Endothelial cell of umbilical vein (primary cell): ENCODE results near the gene ZSCAN1. TPM values are rescaled to one million over a fixed set of nuclear protein-coding genes. Genes with fewer than 3 reads are reported as not detected.

Source experiments
- BruUV-seq: library from RNA; stranded (reverse); fragments of 400-500 nt; replicated peaks from 2 replicates; lab custom pipeline; 2021; lab: Mats Ljungman, UMichigan
- CTCF ChIA-PET: fragments of 300-600, 350-600 bp; sonication (Branson Sonifier 250); formaldehyde crosslinking; loops from one replicate; lab custom pipeline; 2021; ENCODE audit warnings: antibody characterized with exemption, inconsistent platforms; lab: Charles Lee
- POLR2A ChIA-PET: fragments of 300-600, 350-600 bp; sonication (Branson Sonifier 250); formaldehyde crosslinking; loops from one replicate; lab custom pipeline; 2021; ENCODE audit warnings: antibody characterized with exemption, inconsistent platforms; lab: Charles Lee
- DNase-seq: peaks from one replicate; pipeline ENCODE4 v3.0.0-alpha.2; 2011; ENCODE audit warnings: low read depth, low spot score
- FAIRE-seq: peaks from 2 replicates; lab custom pipeline; 2011; peaks lifted over from hg19 to GRCh38; lab: Jason Lieb, UNC
- H2AFZ ChIP-seq: 2 replicates; pipeline ENCODE4 v1.6.0; 2012; ENCODE audit warnings: low read depth, low read length, control low read depth, inconsistent platforms
- H3K27ac ChIP-seq: 2 replicates; pipeline ENCODE4 v1.5.1; 2011; ENCODE audit warnings: low read depth, mild to moderate bottlenecking, control low read depth, low read length, moderate library complexity; ENCODE audit not compliant: insufficient read depth
- H3K27me3 ChIP-seq, 2 experiments: 2 replicates each; pipeline versions ENCODE4 v1.6.0 to v1.6.1; 2011; ENCODE audit warnings: low read length in 2 of 2, mixed read lengths in 1 of 2; ENCODE audit not compliant: control insufficient read depth in 2 of 2, insufficient read depth in 2 of 2
- H3K36me3 ChIP-seq, 2 experiments: 2 replicates in 1 of 2; 3 replicates in 1 of 2; pipeline ENCODE4 v1.5.1; 2011; ENCODE audit warnings: low read length in 2 of 2, mild to moderate bottlenecking in 1 of 2, moderate library complexity in 1 of 2; ENCODE audit not compliant: control insufficient read depth in 2 of 2, insufficient read depth in 2 of 2; ENCODE audit errors: extremely low read depth in 1 of 2
- H3K4me1 ChIP-seq: 3 replicates; pipeline ENCODE4 v1.5.1; 2011; ENCODE audit warnings: mild to moderate bottlenecking, low read length; ENCODE audit not compliant: control insufficient read depth, insufficient read depth; ENCODE audit errors: extremely low read depth
- H3K4me2 ChIP-seq: 2 replicates; pipeline ENCODE4 v1.6.1; 2011; ENCODE audit warnings: low read length, control low read depth, mixed read lengths; ENCODE audit not compliant: insufficient read depth
- H3K4me3 ChIP-seq, 3 experiments: fragments of 200-600 bp in 1 of 3; sonication (generic), shearing (Covaris generic) in 1 of 3; replicated peaks in 1 of 3; 2 replicates each; pipeline ENCODE4 v1.5.1; 2011 to 2016; ENCODE audit warnings: control low read depth in 3 of 3, low read length in 3 of 3, mild to moderate bottlenecking in 2 of 3, inconsistent platforms in 1 of 3, low read depth in 1 of 3, moderate library complexity in 1 of 3; ENCODE audit not compliant: insufficient read depth in 1 of 3
- H3K79me2 ChIP-seq: 2 replicates; pipeline ENCODE4 v1.6.0; 2012; ENCODE audit warnings: low read length, inconsistent platforms; ENCODE audit not compliant: control insufficient read depth, insufficient read depth
- H3K9ac ChIP-seq: replicated peaks from 2 replicates; pipeline ENCODE3; 2011; ENCODE audit warnings: low read length, control low read depth; ENCODE audit not compliant: insufficient read depth; ENCODE audit errors: extremely low read depth
- H3K9me1 ChIP-seq: replicated peaks from 3 replicates; pipeline ENCODE4 v1.6.0; 2011; ENCODE audit warnings: mild to moderate bottlenecking, low read length; ENCODE audit not compliant: control insufficient read depth, insufficient read depth; ENCODE audit errors: extremely low read depth
- H3K9me3 ChIP-seq: replicated peaks from 2 replicates; pipeline ENCODE4 v1.5.1; 2012; ENCODE audit warnings: low read length, inconsistent platforms; ENCODE audit not compliant: control insufficient read depth, insufficient read depth
- H4K20me1 ChIP-seq: replicated peaks from 2 replicates; pipeline ENCODE3; 2011; ENCODE audit warnings: mild to moderate bottlenecking, low read length; ENCODE audit not compliant: control insufficient read depth, insufficient read depth; ENCODE audit errors: extremely low read depth
- EZH2 ChIP-seq: IDR thresholded peaks from 2 replicates; pipeline ENCODE4 v1.6.1; 2012; ENCODE audit warnings: borderline replicate concordance, low read depth, mild to moderate bottlenecking, moderate library complexity, low read length, inconsistent platforms; ENCODE audit not compliant: severe bottlenecking
- FOS ChIP-seq: IDR thresholded peaks from 2 replicates; pipeline ENCODE4 v1.6.1; 2011; ENCODE audit warnings: mild to moderate bottlenecking, low read length, moderate library complexity, borderline replicate concordance; ENCODE audit not compliant: insufficient read depth
- GATA2 ChIP-seq: IDR thresholded peaks from 2 replicates; pipeline ENCODE4 v1.7.0; 2011; ENCODE audit warnings: low read depth, mild to moderate bottlenecking, moderate library complexity, mixed read lengths, low read length; ENCODE audit not compliant: insufficient read length, insufficient read depth
- JUN ChIP-seq: IDR thresholded peaks from 2 replicates; pipeline ENCODE4 v1.6.1; 2011; ENCODE audit warnings: borderline replicate concordance, low read depth; ENCODE audit not compliant: insufficient read length, insufficient read depth
- MYC ChIP-seq: IDR thresholded peaks from one replicate; pipeline ENCODE4 v1.6.1; 2011; ENCODE audit warnings: mild to moderate bottlenecking, low read depth, low read length
- POLR2A ChIP-seq: IDR thresholded peaks from 2 replicates; pipeline ENCODE4 v1.6.1; 2012; ENCODE audit warnings: low read depth, mild to moderate bottlenecking, control low read depth, low read length
- POLR2AphosphoS5 ChIP-seq: IDR thresholded peaks from 2 replicates; pipeline ENCODE4 v1.6.1; 2012; ENCODE audit warnings: low read depth, mild to moderate bottlenecking, control low read depth, low read length, moderate library complexity; ENCODE audit not compliant: insufficient read depth
- dilution Hi-C: fragments of 300-500 bp; cut with MboI; formaldehyde crosslinking; loops from one replicate; pipeline ENCODE4 v1.15.0; 2019; ENCODE audit warnings: low sequenced_read_pairs; ENCODE audit not compliant: extremely low pct_ligation_motif_present
- intact Hi-C: fragments of 100-400 bp; cut with micrococcal nuclease; formaldehyde crosslinking; loops from one replicate; pipeline ENCODE4 v1.10.0; 2022
- polyA plus RNA-seq, 4 experiments: library from polyadenylated mRNA; depleted of rRNA in 3 of 4; stranded (reverse) in 3 of 4; unstranded in 1 of 4; fragments of >200 nt; gene quantifications; 2 replicates each; pipeline versions ENCODE4 v1.2.1 to v1.2.3, GENCODE V29; 2011 to 2012; ENCODE audit warnings: missing spikeins in 1 of 4
- total RNA-seq: library from RNA; stranded (reverse); gene quantifications from 2 replicates; pipeline ENCODE4 v1.2.3, GENCODE V29; 2021
- TF ChIP-seq, protein P1 (sequence below), 2 donors: IDR thresholded peaks; 1 replicate in 1 of 2; 2 replicates in 1 of 2; pipeline ENCODE4 v1.5.1; 2011; ENCODE audit warnings: low read length in 2 of 2, mild to moderate bottlenecking in 2 of 2, moderate library complexity in 2 of 2, control low read depth in 1 of 2, inconsistent platforms in 1 of 2, low read depth in 1 of 2; ENCODE audit not compliant: insufficient read depth in 1 of 2; ENCODE audit errors: extremely low read depth in 1 of 2
- TF ChIP-seq, protein P2 (sequence below): IDR thresholded peaks from 2 replicates; pipeline ENCODE4 v1.6.1; 2011; ENCODE audit not compliant: insufficient read depth, insufficient read length

ZSCAN1 gene
- total and polyA plus RNA-seq, 2 donors (not counting 3 experiments of a cell fraction or from before 2014, with no cell fraction given) = 0.10 TPM; not detected in 1

DNA sequence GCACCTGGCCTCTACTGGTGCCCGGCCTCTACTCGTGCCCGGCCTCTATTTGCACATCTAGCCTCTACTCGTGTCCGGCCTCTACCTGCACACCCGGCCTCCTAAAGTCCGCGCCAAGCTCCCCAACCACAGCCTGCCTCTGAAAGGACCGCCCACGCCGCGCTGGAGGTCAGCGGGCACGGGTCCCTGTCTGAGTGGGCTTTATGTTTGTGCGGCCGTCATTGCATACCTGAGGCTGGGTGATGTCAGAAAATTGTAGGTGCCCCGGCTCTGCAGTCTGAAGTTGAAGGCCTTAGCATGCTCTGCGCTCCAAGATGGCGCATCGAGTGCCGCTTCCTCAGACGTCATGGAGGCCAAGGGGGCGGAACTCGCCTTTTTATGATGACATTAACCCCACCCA, 26.4 kb downstream of the ZSCAN1 start:
- H3K4me2 ChIP-seq = no peak overlapping the region

DNA sequence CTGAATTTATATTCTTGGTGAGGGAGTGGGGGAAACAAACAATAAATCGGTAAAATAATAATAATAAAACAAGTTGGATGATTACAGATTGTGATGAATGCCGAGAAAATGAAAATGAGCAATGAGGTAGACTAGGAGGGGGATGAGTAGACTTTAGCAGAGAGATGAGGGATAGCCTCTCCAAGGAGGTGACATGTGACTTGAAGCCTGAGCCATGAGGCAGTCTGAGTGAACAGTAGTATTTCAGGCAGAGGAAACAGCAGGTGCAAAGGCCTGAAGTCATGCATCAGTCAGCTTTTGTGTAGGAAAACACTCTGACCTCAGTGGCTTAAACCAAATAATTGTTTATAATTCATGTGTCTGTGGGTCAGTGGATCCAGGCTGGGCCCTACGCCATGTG, 29.9 kb downstream of the ZSCAN1 start:
- no peak overlapping the region for H3K4me3 ChIP-seq

More for the DNA sequence above, 26.4 kb downstream of the ZSCAN1 start:
- H3K9me3 ChIP-seq = no peaks in the 10 kb centered on the region
- no TSS peak for BruUV-seq
- TF ChIP-seq POLR2AphosphoS5 (no peak), GATA2 (no peak), FOS (no peak), MYC (no peak), POLR2A (no peak), JUN (no peak)
- no peak overlapping the region for H3K4me3 ChIP-seq
- no peaks in the 10 kb centered on the region for H3K27me3 ChIP-seq
- no peaks in the 10 kb centered on the region for H3K79me2 ChIP-seq
- dilution Hi-C loops (no loop called here), intact Hi-C loops (no loop called here)
- ChIA-PET POLR2A (no interaction called here), CTCF (no interaction called here)
- FAIRE-seq = no peak
- H4K20me1 ChIP-seq = no peaks in the 10 kb centered on the region
- H3K27ac ChIP-seq = no peak overlapping the region
- no peaks in the 10 kb centered on the region for H3K9me1 ChIP-seq
- H3K36me3 ChIP-seq = no peaks in the 10 kb centered on the region
- no peak for DNase-seq
- H3K4me1 ChIP-seq = no peaks in the 10 kb centered on the region
- H2AFZ ChIP-seq = no peak overlapping the region
- no peak overlapping the region for H3K9ac ChIP-seq

More for the DNA sequence above, 29.9 kb downstream of the ZSCAN1 start:
- dilution Hi-C loops (no loop called here), intact Hi-C loops (no loop called here)
- Histone ChIP-seq H2AFZ (no peak overlapping the region), H3K27ac (no peak overlapping the region), H4K20me1 (no peaks in the 10 kb centered on the region), H3K9ac (no peak overlapping the region), H3K9me1 (no peaks in the 10 kb centered on the region), H3K36me3 (no peaks in the 10 kb centered on the region), H3K4me2 (no peak overlapping the region), H3K4me1 (no peaks in the 10 kb centered on the region), H3K79me2 (no peaks in the 10 kb centered on the region), H3K27me3 (no peaks in the 10 kb centered on the region), H3K9me3 (peaks cover 9% of the 10 kb centered on the region)
- no peak for FAIRE-seq
- no peak for DNase-seq
- TF ChIP-seq POLR2A (no peak), POLR2AphosphoS5 (no peak), JUN (no peak), MYC (no peak), GATA2 (no peak), EZH2 (no peak), FOS (no peak)
- TF ChIP-seq, protein P1, sequence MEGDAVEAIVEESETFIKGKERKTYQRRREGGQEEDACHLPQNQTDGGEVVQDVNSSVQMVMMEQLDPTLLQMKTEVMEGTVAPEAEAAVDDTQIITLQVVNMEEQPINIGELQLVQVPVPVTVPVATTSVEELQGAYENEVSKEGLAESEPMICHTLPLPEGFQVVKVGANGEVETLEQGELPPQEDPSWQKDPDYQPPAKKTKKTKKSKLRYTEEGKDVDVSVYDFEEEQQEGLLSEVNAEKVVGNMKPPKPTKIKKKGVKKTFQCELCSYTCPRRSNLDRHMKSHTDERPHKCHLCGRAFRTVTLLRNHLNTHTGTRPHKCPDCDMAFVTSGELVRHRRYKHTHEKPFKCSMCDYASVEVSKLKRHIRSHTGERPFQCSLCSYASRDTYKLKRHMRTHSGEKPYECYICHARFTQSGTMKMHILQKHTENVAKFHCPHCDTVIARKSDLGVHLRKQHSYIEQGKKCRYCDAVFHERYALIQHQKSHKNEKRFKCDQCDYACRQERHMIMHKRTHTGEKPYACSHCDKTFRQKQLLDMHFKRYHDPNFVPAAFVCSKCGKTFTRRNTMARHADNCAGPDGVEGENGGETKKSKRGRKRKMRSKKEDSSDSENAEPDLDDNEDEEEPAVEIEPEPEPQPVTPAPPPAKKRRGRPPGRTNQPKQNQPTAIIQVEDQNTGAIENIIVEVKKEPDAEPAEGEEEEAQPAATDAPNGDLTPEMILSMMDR (IDR thresholded peaks at IDR 0.05; ENCODE audit: extremely low read depth in 1 of 2, insufficient read depth in 1 of 2, low read depth in 1 of 2, low read length in 2 of 2) = no peak
- TF ChIP-seq, protein P2, sequence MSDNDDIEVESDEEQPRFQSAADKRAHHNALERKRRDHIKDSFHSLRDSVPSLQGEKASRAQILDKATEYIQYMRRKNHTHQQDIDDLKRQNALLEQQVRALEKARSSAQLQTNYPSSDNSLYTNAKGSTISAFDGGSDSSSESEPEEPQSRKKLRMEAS = no peak
- CTCF ChIA-PET = no interaction called here
- BruUV-seq = no TSS peak
- POLR2A ChIA-PET = no interaction called here
